Transverse colon (tissue), 4 donors: ENCODE data around the gene RGS13. TPM values are rescaled to one million over a fixed set of nuclear protein-coding genes. Genes with fewer than 3 reads are reported as not detected.

ENCODE experiments used
- DNase-seq: peaks from one replicate; pipeline ENCODE4 v3.0.0-alpha.2; 2019
- H3K27ac ChIP-seq, 4 donors: fragments of 200-600 bp; sonication (generic); 2 replicates each; pipeline ENCODE4 v1.5.1; 2016 to 2018; ENCODE audit warnings: inconsistent platforms in 4 of 4
- H3K27me3 ChIP-seq: fragments of 200-600 bp; sonication (generic); 2 replicates; pipeline ENCODE4 v1.5.1; 2017; ENCODE audit warnings: inconsistent platforms
- H3K36me3 ChIP-seq, 4 donors: fragments of 200-600 bp; sonication (generic); 2 replicates each; pipeline ENCODE4 v1.5.1; 2017 to 2019; ENCODE audit warnings: inconsistent platforms in 4 of 4
- H3K4me1 ChIP-seq, 4 donors: fragments of 200-600 bp; sonication (generic); 2 replicates each; pipeline ENCODE4 v1.5.1; 2017 to 2020; ENCODE audit warnings: inconsistent platforms in 4 of 4
- H3K4me3 ChIP-seq, 4 donors: fragments of 200-600 bp; sonication (generic); 1 replicate in 1 of 4; 2 replicates in 3 of 4; pipeline versions ENCODE4 v1.5.1 to v1.6.1; 2017 to 2019; ENCODE audit warnings: inconsistent platforms in 4 of 4
- H3K9me3 ChIP-seq, 2 donors: fragments of 200-600 bp; sonication (generic); 2 replicates each; pipeline ENCODE4 v1.5.1; 2017 to 2019; ENCODE audit warnings: inconsistent platforms in 2 of 2
- EP300 ChIP-seq: sonication (generic); formaldehyde crosslinking; IDR thresholded peaks from one replicate; pipeline ENCODE4 v1.6.1; 2017; ENCODE audit warnings: antibody characterized with exemption, low read depth
- POLR2A ChIP-seq: fragments of 450-650 bp; IDR thresholded peaks from one replicate; pipeline ENCODE4 v1.6.1; 2016; ENCODE audit warnings: antibody characterized with exemption, mild to moderate bottlenecking, moderate library complexity
- POLR2AphosphoS5 ChIP-seq, 3 donors: sonication (generic); formaldehyde crosslinking; IDR thresholded peaks; one replicate each; pipeline ENCODE4 v1.6.1; 2016; ENCODE audit warnings: antibody characterized with exemption in 3 of 3
- WGBS, 2 donors: methylation state at CpG; one replicate each; pipeline ENCODE4 v1.1.5; 2018; ENCODE audit warnings: low coverage in 1 of 2; 5-methylcytosine and 5-hydroxymethylcytosine counted together
- in situ Hi-C, 4 donors: fragments of 200-750 bp; cut with MboI; loops; one replicate each; pipeline versions ENCODE4 v1.15.0 to v1.15.1; 2017; ENCODE audit warnings: low sequenced_read_pairs in 3 of 4, low pct_ligation_motif_present in 1 of 4, low pct_unique_long_range_greater_than_20kb in 1 of 4
- intact Hi-C: fragments of 100-400 bp; cut with DNase I; formaldehyde crosslinking; loops from one replicate; pipeline ENCODE4 v1.15.1; 2023; ENCODE audit warnings: low total_unique reads
- total RNA-seq, 4 donors: library from RNA; depleted of rRNA; stranded (reverse); fragments of >200 nt; gene quantifications; one replicate each; pipeline ENCODE4 v1.1.0, GENCODE V29; 2016
- TF ChIP-seq, protein P1 (sequence below), 5 experiments: fragments of 200-600 bp in 3 of 5; fragments of 450-650 bp in 2 of 5; sonication (generic) in 3 of 5; IDR thresholded peaks; 1 replicate in 2 of 5; 2 replicates in 3 of 5; pipeline ENCODE4 v1.5.1; 2016 to 2017; ENCODE audit warnings: antibody characterized with exemption in 5 of 5, inconsistent platforms in 3 of 5, mild to moderate bottlenecking in 2 of 5, moderate library complexity in 1 of 5

The RGS13 gene, protein sequence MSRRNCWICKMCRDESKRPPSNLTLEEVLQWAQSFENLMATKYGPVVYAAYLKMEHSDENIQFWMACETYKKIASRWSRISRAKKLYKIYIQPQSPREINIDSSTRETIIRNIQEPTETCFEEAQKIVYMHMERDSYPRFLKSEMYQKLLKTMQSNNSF
- total RNA-seq: 1 to 10 TPM in 2 of 4 donors, not detected in 2; 1.2 to 1.3 TPM

DNA sequence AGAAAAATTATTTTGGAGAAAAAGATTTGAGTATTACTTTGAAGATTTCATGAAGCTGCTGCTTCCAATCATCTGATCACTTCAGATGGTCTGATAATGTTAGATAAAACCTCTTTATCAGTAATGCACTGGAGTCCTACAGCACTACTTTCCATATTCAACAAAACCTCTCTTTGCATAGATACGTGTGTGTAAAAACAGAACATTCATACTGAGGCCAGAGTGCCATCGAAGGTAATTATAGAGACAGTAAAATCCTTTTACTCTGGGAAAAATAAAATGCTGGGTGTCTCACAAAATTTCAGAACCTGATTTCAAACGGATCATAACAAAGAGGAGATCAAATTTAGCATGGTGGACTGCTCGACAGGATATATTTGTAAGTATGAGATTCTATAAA, at the start of gene RGS13:
TSS of gene RGS13 (plus strand) at position 209 of the 400 bp plus-strand sequence. CDS start 8,188 bp downstream, outside the sequence.
- 61 to 75% methylated on average over 4 of the region's 4 CpGs for WGBS, 2 donors
- no peak within 1 kb of the TSS for H3K4me3 ChIP-seq

DNA sequence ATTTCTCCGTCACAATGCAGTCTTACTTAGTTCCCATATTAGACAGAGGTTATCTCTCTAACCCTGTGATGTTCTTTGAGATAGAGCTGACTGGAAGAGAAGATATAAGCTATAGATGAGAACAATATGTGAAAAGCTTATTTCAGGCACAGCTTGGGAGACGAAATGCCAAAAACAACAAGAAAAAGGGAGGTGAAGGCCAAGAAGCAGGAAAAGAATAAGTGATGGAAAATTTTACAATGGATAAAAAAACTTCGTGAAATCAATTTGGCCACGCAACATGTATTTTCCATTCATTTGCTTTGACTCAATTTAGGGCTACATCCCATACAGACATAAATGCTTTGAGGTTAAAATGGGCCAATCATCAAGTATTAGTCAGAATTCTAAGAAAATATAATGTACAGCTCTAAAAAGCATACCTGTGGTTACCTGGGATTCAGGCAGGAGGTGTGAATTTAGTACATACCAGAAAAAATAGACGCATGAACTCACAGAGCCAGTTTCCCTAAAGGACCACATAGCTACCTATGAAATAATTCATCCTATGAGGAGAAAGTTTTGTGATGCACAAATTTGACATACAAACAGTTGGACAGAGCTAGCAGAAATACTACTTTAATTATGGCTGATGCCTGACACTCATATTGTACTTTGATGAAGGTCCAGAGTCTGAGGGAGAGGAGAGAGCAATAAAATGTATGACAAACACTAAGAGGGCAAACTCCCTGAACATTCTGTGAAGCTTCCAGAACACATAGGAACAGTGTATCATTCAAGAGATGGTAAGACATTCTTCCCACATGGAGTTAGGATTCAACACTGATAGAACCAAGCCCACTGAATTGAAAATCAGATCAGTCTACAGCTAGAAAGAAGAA, 48.3 kb upstream of the RGS13 start:
- Histone ChIP-seq H3K27me3 (no peaks in the 10 kb centered on the region), H3K4me3 (no peak overlapping the region), H3K27ac (peak overlapping the region in 1 of 4 donors; percentile 30), H3K9me3 (no peaks in the 10 kb centered on the region), H3K4me1 (peaks cover 0 to 4% (median 2%) of the 10 kb centered on the region in 4 donors), H3K36me3 (no peaks in the 10 kb centered on the region)
- TF ChIP-seq EP300 (no peak), POLR2AphosphoS5 (IDR thresholded peaks at IDR 0.05) (no peak), POLR2A (no peak)
- TF ChIP-seq, protein P1, sequence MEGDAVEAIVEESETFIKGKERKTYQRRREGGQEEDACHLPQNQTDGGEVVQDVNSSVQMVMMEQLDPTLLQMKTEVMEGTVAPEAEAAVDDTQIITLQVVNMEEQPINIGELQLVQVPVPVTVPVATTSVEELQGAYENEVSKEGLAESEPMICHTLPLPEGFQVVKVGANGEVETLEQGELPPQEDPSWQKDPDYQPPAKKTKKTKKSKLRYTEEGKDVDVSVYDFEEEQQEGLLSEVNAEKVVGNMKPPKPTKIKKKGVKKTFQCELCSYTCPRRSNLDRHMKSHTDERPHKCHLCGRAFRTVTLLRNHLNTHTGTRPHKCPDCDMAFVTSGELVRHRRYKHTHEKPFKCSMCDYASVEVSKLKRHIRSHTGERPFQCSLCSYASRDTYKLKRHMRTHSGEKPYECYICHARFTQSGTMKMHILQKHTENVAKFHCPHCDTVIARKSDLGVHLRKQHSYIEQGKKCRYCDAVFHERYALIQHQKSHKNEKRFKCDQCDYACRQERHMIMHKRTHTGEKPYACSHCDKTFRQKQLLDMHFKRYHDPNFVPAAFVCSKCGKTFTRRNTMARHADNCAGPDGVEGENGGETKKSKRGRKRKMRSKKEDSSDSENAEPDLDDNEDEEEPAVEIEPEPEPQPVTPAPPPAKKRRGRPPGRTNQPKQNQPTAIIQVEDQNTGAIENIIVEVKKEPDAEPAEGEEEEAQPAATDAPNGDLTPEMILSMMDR (IDR thresholded peaks at IDR 0.05): no peak
- in situ Hi-C loops: loop anchor here in 1 of 4 donors (25.0 kb wide), 1 partner anchor 225 kb away; the partner anchor contains the start of gene RGS2
- intact Hi-C loops: loop anchor here (10.0 kb wide), 1 partner anchor 103 kb away; no protein-coding TSS in a partner anchor
- no peak for DNase-seq
- WGBS, 2 donors: 87 to 89% methylated on average over 5 of the region's 5 CpGs

More for the DNA sequence above, at the start of gene RGS13:
- H3K9me3 ChIP-seq: no peaks in the 10 kb centered on the region
- intact Hi-C loops: no loop called here
- H3K27me3 ChIP-seq: no peaks in the 10 kb centered on the region
- TF ChIP-seq POLR2A: no peak
- H3K4me1 ChIP-seq: peaks cover 0 to 2% (median 0%) of the 10 kb centered on the region in 4 donors
- no peaks in the 10 kb centered on the region for H3K36me3 ChIP-seq
- in situ Hi-C loops: no loop called here
- no peak within 1 kb of the TSS for H3K27ac ChIP-seq
- DNase-seq: no peak

DNA sequence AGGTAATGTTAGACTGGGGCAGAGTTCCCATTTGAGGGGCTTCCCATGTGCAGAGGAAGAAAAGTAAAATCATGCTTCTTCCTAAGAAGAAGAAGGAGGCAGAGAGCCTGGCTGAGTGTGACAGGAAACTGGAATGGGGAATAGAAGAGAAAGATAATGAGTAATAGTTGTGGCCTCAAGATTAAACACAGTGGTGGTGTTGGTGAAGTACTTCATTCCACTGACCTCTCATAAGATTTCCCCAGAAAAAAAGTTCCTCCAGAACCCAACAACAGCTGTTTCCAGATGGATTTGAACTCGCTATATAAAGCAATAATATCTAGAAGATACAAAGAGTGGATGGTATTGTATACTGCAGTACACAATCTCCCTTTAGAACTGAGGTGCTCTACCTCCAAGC, 47.4 kb upstream of the RGS13 start:
- no peaks in the 10 kb centered on the region for H3K27me3 ChIP-seq
- WGBS, 2 donors: 62 to 64% methylated on average over 1 of the region's 1 CpG
- H3K27ac ChIP-seq: peak overlapping the region in 1 of 4 donors; percentile 30
- no peaks in the 10 kb centered on the region for H3K9me3 ChIP-seq
- peaks cover 0 to 7% (median 2%) of the 10 kb centered on the region in 4 donors for H3K4me1 ChIP-seq
- in situ Hi-C loops (loop anchor here in 1 of 4 donors (25.0 kb wide), 1 partner anchor 224 kb away; the partner anchor contains the start of gene RGS2), intact Hi-C loops (loop anchor here (10.0 kb wide), 1 partner anchor 104 kb away; no protein-coding TSS in a partner anchor)
- TF ChIP-seq POLR2A: no peak
- TF ChIP-seq EP300: no peak
- no peak overlapping the region for H3K4me3 ChIP-seq
- no peaks in the 10 kb centered on the region for H3K36me3 ChIP-seq
- DNase-seq: no peak

DNA sequence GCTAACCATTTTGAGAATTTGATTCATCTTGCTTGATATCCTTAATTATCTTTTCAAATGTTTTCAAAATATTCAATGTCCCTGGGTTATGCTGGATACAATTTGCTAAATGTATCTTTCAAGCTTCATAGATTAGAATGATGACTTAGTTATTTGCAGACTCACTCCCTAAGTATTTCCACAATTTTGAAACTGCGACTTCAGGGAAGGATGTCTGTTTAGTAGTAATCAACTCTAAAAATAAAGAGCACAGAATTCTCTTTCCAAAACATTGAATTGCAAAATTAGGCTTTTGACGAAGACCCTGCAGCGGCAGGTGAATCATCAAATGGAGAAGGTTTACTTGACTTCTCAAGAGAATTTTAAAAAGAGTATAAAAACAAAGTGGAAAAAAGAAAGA, 46.1 kb upstream of the RGS13 start:
- Histone ChIP-seq H3K4me3 (no peak overlapping the region), H3K9me3 (no peaks in the 10 kb centered on the region), H3K36me3 (no peaks in the 10 kb centered on the region), H3K27ac (peak overlapping the region in 2 of 4 donors; percentile 2 to 76), H3K4me1 (peaks cover 0 to 7% (median 2%) of the 10 kb centered on the region in 4 donors), H3K27me3 (no peaks in the 10 kb centered on the region)
- intact Hi-C loops (loop anchor here (10.0 kb wide), 1 partner anchor 105 kb away; no protein-coding TSS in a partner anchor), in situ Hi-C loops (loop anchor here in 1 of 4 donors (25.0 kb wide), 1 partner anchor 222 kb away; the partner anchor contains the start of gene RGS2)
- no peak for DNase-seq
- 77 to 78% methylated on average over 3 of the region's 3 CpGs for WGBS, 2 donors
- TF ChIP-seq POLR2AphosphoS5 (IDR thresholded peaks at IDR 0.05) (no peak), EP300 (no peak), POLR2A (no peak)
- TF ChIP-seq, protein P1 (IDR thresholded peaks at IDR 0.05): no peak

DNA sequence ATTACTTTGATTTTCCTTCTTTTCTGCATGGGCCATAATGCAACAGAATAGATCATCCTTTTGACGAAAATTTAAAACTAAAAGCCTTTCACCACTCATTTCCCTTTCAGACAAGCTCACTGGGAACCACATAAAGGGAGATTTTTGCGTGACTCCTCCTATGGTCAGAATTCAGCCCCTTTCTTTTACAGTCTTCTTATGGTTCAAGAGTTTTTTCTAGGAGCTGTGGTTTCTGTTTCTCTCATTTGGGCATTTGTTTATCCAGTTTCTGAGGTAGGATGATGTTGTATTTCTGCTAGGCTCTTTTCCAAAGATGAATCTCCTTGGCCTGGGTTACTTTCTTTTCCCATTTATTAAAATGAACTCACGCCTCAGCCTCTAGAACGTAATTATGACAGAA, 43.4 kb upstream of the RGS13 start:
- peak overlapping the region; percentile 46 to 76 (median 64) for H3K27ac ChIP-seq
- 60 to 73% methylated on average over 4 of the region's 4 CpGs for WGBS, 2 donors

More for the DNA sequence above, 43.4 kb upstream of the RGS13 start:
- H3K9me3 ChIP-seq: no peaks in the 10 kb centered on the region
- in situ Hi-C loops (loop anchor here in 1 of 4 donors (25.0 kb wide), 1 partner anchor 220 kb away; the partner anchor contains the start of gene RGS2), intact Hi-C loops (no loop called here)
- H3K36me3 ChIP-seq: no peaks in the 10 kb centered on the region
- TF ChIP-seq POLR2AphosphoS5 (IDR thresholded peaks at IDR 0.05): no peak
- TF ChIP-seq, protein P1 (IDR thresholded peaks at IDR 0.05): no peak
- no peak for TF ChIP-seq POLR2A
- no peak for TF ChIP-seq EP300
- peaks cover 0 to 7% (median 2%) of the 10 kb centered on the region in 4 donors for H3K4me1 ChIP-seq
- no peak for DNase-seq
- H3K4me3 ChIP-seq: no peak overlapping the region
- H3K27me3 ChIP-seq: no peaks in the 10 kb centered on the region
